CD4-positive, alpha-beta T cell (primary cell): ENCODE data around the gene SNRPA. TPM values are rescaled to one million over a fixed set of nuclear protein-coding genes. Genes with fewer than 3 reads are reported as not detected.

Experiments
- ATAC-seq: fragments of 200-7000 bp; cut with Tn5 transposase; one replicate; pipeline ENCODE4 v1.10.0; 2022; ENCODE audit warnings: mild to moderate bottlenecking; ENCODE audit not compliant: poor library complexity
- CTCF ChIA-PET: fragments of 350-600 bp; sonication (Branson Sonifier 250); formaldehyde crosslinking; loops from one replicate; lab custom pipeline; 2021; ENCODE audit warnings: antibody characterized with exemption, inconsistent platforms; lab: Charles Lee
- POLR2A ChIA-PET: fragments of 350-600 bp; sonication (Branson Sonifier 250); formaldehyde crosslinking; loops from one replicate; lab custom pipeline; 2021; ENCODE audit warnings: antibody characterized with exemption, inconsistent platforms; lab: Charles Lee
- DNase-seq, 14 experiments: peaks; one replicate each; pipeline ENCODE4 v3.0.0-alpha.2; 2013 to 2020; ENCODE audit warnings: mixed read lengths in 2 of 14
- H3K27ac ChIP-seq, 2 donors: one replicate each; pipeline versions ENCODE4 v1.5.1 to v1.7.0; 2013; ENCODE audit warnings: low read length in 2 of 2, low read depth in 1 of 2, mild to moderate bottlenecking in 1 of 2
- H3K27me3 ChIP-seq, 2 experiments: 1 replicate in 1 of 2; 2 replicates in 1 of 2; pipeline versions ENCODE4 v1.6.1 to v1.7.0; 2013; ENCODE audit warnings: low read length in 2 of 2, control low read depth in 1 of 2, mild to moderate bottlenecking in 1 of 2, moderate library complexity in 1 of 2; ENCODE audit not compliant: insufficient read depth in 2 of 2, control insufficient read depth in 1 of 2
- H3K36me3 ChIP-seq: one replicate; pipeline ENCODE4 v1.6.1; 2013; ENCODE audit warnings: low read length, control low read depth; ENCODE audit not compliant: insufficient read depth
- H3K4me1 ChIP-seq: one replicate; pipeline ENCODE4 v1.6.1; 2013; ENCODE audit warnings: low read length, control low read depth; ENCODE audit not compliant: insufficient read depth
- H3K4me3 ChIP-seq: one replicate; pipeline ENCODE4 v1.5.1; 2013; ENCODE audit warnings: mild to moderate bottlenecking, low read length, moderate library complexity
- H3K9me3 ChIP-seq, 2 experiments: 1 replicate in 1 of 2; 2 replicates in 1 of 2; pipeline versions ENCODE4 v1.6.1 to v1.7.0; 2013; ENCODE audit warnings: low read length in 2 of 2, mild to moderate bottlenecking in 2 of 2, control low read depth in 1 of 2, moderate library complexity in 1 of 2; ENCODE audit not compliant: control insufficient read depth in 1 of 2, insufficient read depth in 1 of 2
- H3K27ac Mint-ChIP-seq: one replicate; pipeline ENCODE4 v1.8.0; 2020; ENCODE audit warnings: mixed read lengths
- H3K27me3 Mint-ChIP-seq: one replicate; pipeline ENCODE4 v1.8.0; 2021; ENCODE audit warnings: mixed read lengths
- H3K36me3 Mint-ChIP-seq: one replicate; pipeline ENCODE4 v1.8.0; 2021; ENCODE audit warnings: low read depth, mixed read lengths
- H3K4me1 Mint-ChIP-seq: one replicate; pipeline ENCODE4 v1.8.0; 2021; ENCODE audit warnings: low read depth, mixed read lengths
- H3K4me3 Mint-ChIP-seq: one replicate; pipeline ENCODE4 v1.8.0; 2020; ENCODE audit warnings: mild to moderate bottlenecking, mixed read lengths
- H3K9me3 Mint-ChIP-seq: one replicate; pipeline ENCODE4 v1.8.0; 2020; ENCODE audit warnings: mixed read lengths
- intact Hi-C, 2 experiments: fragments of 100-400 bp; cut with DNase I in 1 of 2; cut with micrococcal nuclease in 1 of 2; formaldehyde crosslinking; loops; one replicate each; pipeline versions ENCODE4 v1.15.1 to v1.9.0; 2023 to 2025; cut with DNase I, micrococcal nuclease
- total RNA-seq, 174 experiments: library from RNA in 2 of 174; stranded (reverse) in 2 of 174; gene quantifications; one replicate each; pipeline ENCODE4 v1.2.3 and lab custom pipeline; 2021 to 2026
- TF ChIP-seq, protein P1 (sequence below): fragments of 200-600 bp; IDR thresholded peaks from one replicate; pipeline ENCODE4 v1.8.0; 2022; ENCODE audit warnings: antibody characterized with exemption, mild to moderate bottlenecking

SNRPA gene
- total RNA-seq, 2 experiments from 2014 or later = 60.3 to 76.7 TPM

DNA sequence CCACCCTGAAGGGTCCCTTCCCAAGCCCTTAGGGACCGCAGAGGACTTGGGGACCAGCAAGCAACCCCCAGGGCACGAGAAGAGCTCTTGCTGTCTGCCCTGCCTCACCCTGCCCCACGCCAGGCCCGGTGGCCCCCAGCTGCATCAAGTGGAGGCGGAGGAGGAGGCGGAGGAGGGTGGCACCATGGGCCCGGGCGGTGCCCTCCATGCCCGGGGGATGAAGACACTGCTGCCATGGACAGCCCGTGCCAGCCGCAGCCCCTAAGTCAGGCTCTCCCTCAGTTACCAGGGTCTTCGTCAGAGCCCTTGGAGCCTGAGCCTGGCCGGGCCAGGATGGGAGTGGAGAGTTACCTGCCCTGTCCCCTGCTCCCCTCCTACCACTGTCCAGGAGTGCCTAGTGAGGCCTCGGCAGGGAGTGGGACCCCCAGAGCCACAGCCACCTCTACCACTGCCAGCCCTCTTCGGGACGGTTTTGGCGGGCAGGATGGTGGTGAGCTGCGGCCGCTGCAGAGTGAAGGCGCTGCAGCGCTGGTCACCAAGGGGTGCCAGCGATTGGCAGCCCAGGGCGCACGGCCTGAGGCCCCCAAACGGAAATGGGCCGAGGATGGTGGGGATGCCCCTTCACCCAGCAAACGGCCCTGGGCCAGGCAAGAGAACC is 49.5 kb downstream of the SNRPA start:
- peak overlapping the region; percentile 96 for H3K4me3 Mint-ChIP-seq
- DNase-seq = peak in 1 of 14 experiments; percentile 49
- no peaks in the 10 kb centered on the region for H3K27me3 Mint-ChIP-seq
- H3K4me1 ChIP-seq = peaks cover 68% of the 10 kb centered on the region
- H3K4me1 Mint-ChIP-seq = peaks cover 65% of the 10 kb centered on the region
- H3K36me3 Mint-ChIP-seq = peaks cover 49% of the 10 kb centered on the region
- H3K9me3 ChIP-seq = no peaks in the 10 kb centered on the region
- H3K36me3 ChIP-seq = peaks cover 26% of the 10 kb centered on the region
- peak overlapping the region; percentile 71 to 78 for H3K27ac ChIP-seq
- no peak for ATAC-seq
- intact Hi-C loops = loop anchor here (5.0 kb wide), 2 partner anchors 138 to 188 kb away; no protein-coding TSS in a partner anchor
- peak overlapping the region; percentile 92 for H3K27ac Mint-ChIP-seq
- TF ChIP-seq, protein P1, sequence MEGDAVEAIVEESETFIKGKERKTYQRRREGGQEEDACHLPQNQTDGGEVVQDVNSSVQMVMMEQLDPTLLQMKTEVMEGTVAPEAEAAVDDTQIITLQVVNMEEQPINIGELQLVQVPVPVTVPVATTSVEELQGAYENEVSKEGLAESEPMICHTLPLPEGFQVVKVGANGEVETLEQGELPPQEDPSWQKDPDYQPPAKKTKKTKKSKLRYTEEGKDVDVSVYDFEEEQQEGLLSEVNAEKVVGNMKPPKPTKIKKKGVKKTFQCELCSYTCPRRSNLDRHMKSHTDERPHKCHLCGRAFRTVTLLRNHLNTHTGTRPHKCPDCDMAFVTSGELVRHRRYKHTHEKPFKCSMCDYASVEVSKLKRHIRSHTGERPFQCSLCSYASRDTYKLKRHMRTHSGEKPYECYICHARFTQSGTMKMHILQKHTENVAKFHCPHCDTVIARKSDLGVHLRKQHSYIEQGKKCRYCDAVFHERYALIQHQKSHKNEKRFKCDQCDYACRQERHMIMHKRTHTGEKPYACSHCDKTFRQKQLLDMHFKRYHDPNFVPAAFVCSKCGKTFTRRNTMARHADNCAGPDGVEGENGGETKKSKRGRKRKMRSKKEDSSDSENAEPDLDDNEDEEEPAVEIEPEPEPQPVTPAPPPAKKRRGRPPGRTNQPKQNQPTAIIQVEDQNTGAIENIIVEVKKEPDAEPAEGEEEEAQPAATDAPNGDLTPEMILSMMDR = no peak
- POLR2A ChIA-PET = interaction anchor here (0.6 to 6.9 kb wide), 3 partner anchors 23 to 50 kb away, joined by 3 to 198 read pairs (median 11); partner anchors contain the start of genes ACTMAP, MIA, RAB4B and SNRPA
- peak overlapping the region; percentile 96 for H3K4me3 ChIP-seq
- H3K27me3 ChIP-seq = no peaks in the 10 kb centered on the region
- H3K9me3 Mint-ChIP-seq = no peaks in the 10 kb centered on the region
- CTCF ChIA-PET = interaction anchor here (1.5 kb wide), 1 partner anchor 19 kb away, joined by 4 read pairs; no protein-coding TSS in a partner anchor

DNA sequence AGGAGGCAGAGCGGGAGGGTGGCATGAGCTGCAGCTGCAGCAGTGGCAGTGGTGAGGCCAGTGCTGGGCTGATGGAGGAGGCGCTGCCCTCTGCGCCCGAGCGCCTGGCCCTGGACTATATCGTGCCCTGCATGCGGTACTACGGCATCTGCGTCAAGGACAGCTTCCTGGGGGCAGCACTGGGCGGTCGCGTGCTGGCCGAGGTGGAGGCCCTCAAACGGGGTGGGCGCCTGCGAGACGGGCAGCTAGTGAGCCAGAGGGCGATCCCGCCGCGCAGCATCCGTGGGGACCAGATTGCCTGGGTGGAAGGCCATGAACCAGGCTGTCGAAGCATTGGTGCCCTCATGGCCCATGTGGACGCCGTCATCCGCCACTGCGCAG is 50.0 kb downstream of the SNRPA start:
- TF ChIP-seq, protein P1 = no peak
- H3K4me3 ChIP-seq = peak overlapping the region; percentile 96
- H3K27me3 ChIP-seq = no peaks in the 10 kb centered on the region
- Mint-ChIP-seq H3K4me1 (peaks cover 70% of the 10 kb centered on the region), H3K4me3 (peak overlapping the region; percentile 96), H3K27ac (peak overlapping the region; percentile 92), H3K9me3 (no peaks in the 10 kb centered on the region), H3K27me3 (no peaks in the 10 kb centered on the region), H3K36me3 (peaks cover 54% of the 10 kb centered on the region)
- peaks cover 73% of the 10 kb centered on the region for H3K4me1 ChIP-seq
- H3K9me3 ChIP-seq = no peaks in the 10 kb centered on the region
- CTCF ChIA-PET = interaction anchor here (1.5 kb wide), 1 partner anchor 19 kb away, joined by 4 read pairs; no protein-coding TSS in a partner anchor
- H3K27ac ChIP-seq = peak overlapping the region in 1 of 2 donors; percentile 71
- no peak for ATAC-seq
- peaks cover 31% of the 10 kb centered on the region for H3K36me3 ChIP-seq
- DNase-seq = peak in 1 of 14 experiments; percentile 37
- intact Hi-C loops = loop anchor here (5.0 kb wide), 2 partner anchors 139 to 189 kb away; no protein-coding TSS in a partner anchor
- POLR2A ChIA-PET = interaction anchor here (2.3 to 6.9 kb wide), 2 partner anchors 24 to 50 kb away, joined by 11 to 198 read pairs; partner anchors contain the start of genes ACTMAP, MIA, RAB4B and SNRPA

DNA sequence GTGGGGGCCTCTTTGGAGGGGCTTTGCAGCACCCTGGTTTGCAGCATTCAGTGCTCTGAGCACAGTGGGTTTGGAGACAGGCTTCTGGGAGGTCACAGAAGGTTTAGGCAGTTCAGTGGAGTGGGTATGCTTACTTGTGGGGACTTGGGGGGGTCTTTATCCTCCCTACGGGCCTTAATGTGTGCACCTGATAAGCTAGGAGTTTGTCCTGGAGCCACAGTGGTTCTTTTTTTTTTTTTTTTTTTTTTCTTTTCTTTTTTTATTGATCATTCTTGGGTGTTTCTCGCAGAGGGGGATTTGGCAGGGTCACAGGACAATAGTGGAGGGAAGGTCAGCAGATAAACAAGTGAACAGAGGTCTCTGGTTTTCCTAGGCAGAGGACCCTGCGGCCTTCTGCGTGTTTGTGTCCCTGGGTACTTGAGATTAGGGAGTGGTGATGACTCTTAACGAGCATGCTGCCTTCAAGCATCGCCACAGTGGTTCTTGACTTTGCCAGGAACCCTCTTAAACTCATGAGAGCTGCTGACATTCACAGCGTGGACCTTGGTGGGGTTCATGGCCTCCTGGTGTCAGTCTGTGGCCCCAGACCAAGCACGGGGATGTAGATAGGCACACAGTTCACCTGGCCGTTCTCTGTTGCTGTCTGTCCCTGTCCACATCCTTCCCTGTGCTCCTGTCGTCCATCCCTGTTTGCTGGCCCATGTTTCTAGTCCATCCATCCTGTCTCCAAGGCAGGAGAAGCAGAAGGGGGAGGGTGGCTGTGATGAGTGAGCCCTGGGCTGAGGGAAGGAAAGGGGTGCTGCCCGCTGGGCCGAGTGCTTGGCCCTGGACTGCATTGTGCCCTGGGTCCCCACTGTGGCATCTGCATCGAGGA is 50.7 kb downstream of the SNRPA start:
- peaks cover 77% of the 10 kb centered on the region for H3K4me1 Mint-ChIP-seq
- intact Hi-C loops = loop anchor here (2.0 to 5.0 kb wide), 3 partner anchors 85 to 189 kb away; partner anchors contain the start of genes COQ8B (in 1 of the 2) and ITPKC (in 1 of the 2)
- peaks cover 61% of the 10 kb centered on the region for H3K36me3 Mint-ChIP-seq
- no peak for ATAC-seq
- Histone ChIP-seq H3K27ac (peak overlapping the region; percentile 47 to 86), H3K27me3 (no peaks in the 10 kb centered on the region), H3K4me3 (peak overlapping the region; percentile 96), H3K4me1 (peaks cover 80% of the 10 kb centered on the region), H3K9me3 (no peaks in the 10 kb centered on the region), H3K36me3 (peaks cover 32% of the 10 kb centered on the region)
- CTCF ChIA-PET = interaction anchor here (1.5 kb wide), 1 partner anchor 18 kb away, joined by 4 read pairs; no protein-coding TSS in a partner anchor
- POLR2A ChIA-PET = interaction anchor here (0.9 to 6.9 kb wide), 3 partner anchors 10 to 51 kb away, joined by 4 to 198 read pairs (median 11); partner anchors contain the start of genes ACTMAP, MIA, RAB4B and SNRPA
- H3K27me3 Mint-ChIP-seq = no peaks in the 10 kb centered on the region
- no peaks in the 10 kb centered on the region for H3K9me3 Mint-ChIP-seq
- TF ChIP-seq, protein P1 = no peak
- H3K27ac Mint-ChIP-seq = peak overlapping the region; percentile 90
- no peak for DNase-seq
- H3K4me3 Mint-ChIP-seq = peak overlapping the region; percentile 96
